Left renal pelvis (tissue), 4 donors: Measurements from ENCODE around the gene PMS1. TPM values are rescaled to one million over a fixed set of nuclear protein-coding genes. Genes with fewer than 3 reads are reported as not detected.
A peak's percentile ranks its signal among the peaks of the same experiment; 100 is the strongest.
"Not testable (repeated sequence)": the region's sequence is repeated elsewhere in the genome, so short reads cannot be mapped to it uniquely, and the experiment has no call there.

Source experiments
- DNase-seq, 4 donors: peaks; one replicate each; pipeline ENCODE4 v3.0.0-alpha.2; 2013; ENCODE audit warnings: low read depth in 4 of 4, low spot score in 3 of 4
- polyA plus RNA-seq, 4 donors: library from polyadenylated mRNA; unstranded; fragments of 120-200 nt; gene quantifications; one replicate each; pipeline ENCODE4 v1.2.1, GENCODE V29; 2013; ENCODE audit not compliant: insufficient read length in 4 of 4

Gene PMS1
- polyA plus RNA-seq, 4 donors, result 34.1 to 45.9 (median 43.5) TPM

GRCh38 chr2:189854940-189855339, 70.7 kb downstream of the PMS1 start:
- no peak for DNase-seq

GRCh38 chr2:189858291-189858690, 74.0 kb downstream of the PMS1 start:
- DNase-seq, result no peak

GRCh38 chr2:189860161-189860560, 75.9 kb downstream of the PMS1 start:
- DNase-seq, result no peak

- no peak for DNase-seq
Observed at GRCh38 chr2:189862751-189863150, 78.5 kb downstream of the PMS1 start.

GRCh38 chr2:189865826-189866225, 81.6 kb downstream of the PMS1 start:
- DNase-seq, result no peak

GRCh38 chr2:189866296-189866695, 82.0 kb downstream of the PMS1 start:
- no peak for DNase-seq

- no peak for DNase-seq
Observed at GRCh38 chr2:189868896-189869295, 84.6 kb downstream of the PMS1 start.

- DNase-seq, result no peak
Observed at GRCh38 chr2:189870381-189871085, 86.3 kb downstream of the PMS1 start.

- DNase-seq, result no peak
Observed at GRCh38 chr2:189873696-189874095, 89.4 kb downstream of the PMS1 start.

- DNase-seq, result no peak
Observed at GRCh38 chr2:189874586-189875320, 90.5 kb downstream of the PMS1 start.

GRCh38 chr2:189876271-189876670, 92.0 kb downstream of the PMS1 start:
- DNase-seq, result no peak

GRCh38 chr2:189879716-189880081, 95.4 kb downstream of the PMS1 start:
- DNase-seq, result no peak

GRCh38 chr2:189880429-189880828, 96.2 kb downstream of the PMS1 start:
- DNase-seq, result no peak

GRCh38 chr2:189880832-189881492, 96.7 kb downstream of the PMS1 start:
- DNase-seq, result peak in 3 of 4 donors; percentile 36 to 44 (median 38)

GRCh38 chr2:189885368-189885767, 101.1 kb downstream of the PMS1 start:
- no peak for DNase-seq

- DNase-seq, result not testable (repeated sequence)
Observed at GRCh38 chr2:189892546-189893294, 108.5 kb downstream of the PMS1 start.

GRCh38 chr2:189896809-189897208, 112.6 kb downstream of the PMS1 start:
- no peak for DNase-seq

- no peak for DNase-seq
Observed at GRCh38 chr2:189899101-189899500, 114.9 kb downstream of the PMS1 start.

- DNase-seq, result no peak
Observed at GRCh38 chr2:189900726-189901125, 116.5 kb downstream of the PMS1 start.

GRCh38 chr2:189901664-189902063, 117.4 kb downstream of the PMS1 start:
- no peak for DNase-seq

- no peak for DNase-seq
Observed at GRCh38 chr2:189913821-189914220, 129.6 kb downstream of the PMS1 start.
